Gastroesophageal sphincter (tissue), 3 donors: ENCODE data around the gene ZNF784.

Experiments used
- CTCF ChIP-seq, 4 experiments: fragments of 200-600 bp in 2 of 4; fragments of 450-650 bp in 2 of 4; sonication (generic) in 1 of 4; IDR thresholded peaks; one replicate each; pipeline ENCODE4 v1.5.1; 2017 to 2019; ENCODE audit warnings: antibody characterized with exemption in 4 of 4, mild to moderate bottlenecking in 2 of 4, moderate library complexity in 2 of 4
- POLR2AphosphoS5 ChIP-seq: sonication (generic); formaldehyde crosslinking; IDR thresholded peaks from one replicate; pipeline ENCODE4 v1.6.1; 2017; ENCODE audit warnings: antibody characterized with exemption

GRCh38 chr19:55643003-55643886, 18.9 kb upstream of the ZNF784 start, which contains the start of gene ZNF581:
- TF ChIP-seq CTCF (IDR thresholded peaks at IDR 0.05): no peak
- TF ChIP-seq POLR2AphosphoS5: peak; percentile 67
